ENCODE measurements around the gene ELOVL7.

GRCh38 chr5:60743511-60744314 is 100.4 kb downstream of the ELOVL7 start:
- TF ChIP-seq, protein P1, sequence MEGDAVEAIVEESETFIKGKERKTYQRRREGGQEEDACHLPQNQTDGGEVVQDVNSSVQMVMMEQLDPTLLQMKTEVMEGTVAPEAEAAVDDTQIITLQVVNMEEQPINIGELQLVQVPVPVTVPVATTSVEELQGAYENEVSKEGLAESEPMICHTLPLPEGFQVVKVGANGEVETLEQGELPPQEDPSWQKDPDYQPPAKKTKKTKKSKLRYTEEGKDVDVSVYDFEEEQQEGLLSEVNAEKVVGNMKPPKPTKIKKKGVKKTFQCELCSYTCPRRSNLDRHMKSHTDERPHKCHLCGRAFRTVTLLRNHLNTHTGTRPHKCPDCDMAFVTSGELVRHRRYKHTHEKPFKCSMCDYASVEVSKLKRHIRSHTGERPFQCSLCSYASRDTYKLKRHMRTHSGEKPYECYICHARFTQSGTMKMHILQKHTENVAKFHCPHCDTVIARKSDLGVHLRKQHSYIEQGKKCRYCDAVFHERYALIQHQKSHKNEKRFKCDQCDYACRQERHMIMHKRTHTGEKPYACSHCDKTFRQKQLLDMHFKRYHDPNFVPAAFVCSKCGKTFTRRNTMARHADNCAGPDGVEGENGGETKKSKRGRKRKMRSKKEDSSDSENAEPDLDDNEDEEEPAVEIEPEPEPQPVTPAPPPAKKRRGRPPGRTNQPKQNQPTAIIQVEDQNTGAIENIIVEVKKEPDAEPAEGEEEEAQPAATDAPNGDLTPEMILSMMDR (IDR thresholded peaks at IDR 0.05; ENCODE audit: extremely low read depth in 1 of 2, insufficient read depth in 1 of 2, low read depth in 1 of 2, low read length in 2 of 2), result no peak
- TF ChIP-seq POLR2AphosphoS5 (IDR thresholded peaks at IDR 0.05; ENCODE audit: insufficient read depth, low read depth, low read length) (no peak), MAX (IDR thresholded peaks at IDR 0.05; ENCODE audit: insufficient read depth, insufficient read length) (no peak), FOS (IDR thresholded peaks at IDR 0.05; ENCODE audit: borderline replicate concordance, insufficient read depth, low read length) (no peak), POLR2A (IDR thresholded peaks at IDR 0.05; ENCODE audit: low read depth, low read length) (no peak), EZH2 (IDR thresholded peaks at IDR 0.05; ENCODE audit: borderline replicate concordance, low read depth, low read length, severe bottlenecking) (no peak), JUN (IDR thresholded peaks at IDR 0.05; ENCODE audit: borderline replicate concordance, insufficient read depth, insufficient read length, low read depth) (no peak), MYC (IDR thresholded peaks at IDR 0.05; ENCODE audit: low read depth, low read length) (no peak), GATA2 (IDR thresholded peaks at IDR 0.05; ENCODE audit: insufficient read depth, insufficient read length, low read depth, low read length) (no peak)
